ENCODE data around the gene CACNA1C.

The CACNA1C gene

GRCh38 chr12:2034633-2035430 lies 18.0 kb upstream of the CACNA1C start:
- in situ Hi-C loops (cut with HindIII; ENCODE audit: low sequenced_read_pairs) = no loop called here

GRCh38 chr12:2035431-2036055 lies 17.2 kb upstream of the CACNA1C start:
- in situ Hi-C loops (cut with HindIII; ENCODE audit: low sequenced_read_pairs) = no loop called here

GRCh38 chr12:2039034-2039433 lies 13.8 kb upstream of the CACNA1C start:
- in situ Hi-C loops (cut with HindIII; ENCODE audit: low sequenced_read_pairs) = no loop called here

GRCh38 chr12:2043054-2043453 lies 9.7 kb upstream of the CACNA1C start:
- in situ Hi-C loops (cut with HindIII; ENCODE audit: low sequenced_read_pairs) = no loop called here

- in situ Hi-C loops (cut with HindIII; ENCODE audit: low sequenced_read_pairs) = no loop called here
Observed at GRCh38 chr12:2044165-2044564, 8.6 kb upstream of the CACNA1C start.

- in situ Hi-C loops (cut with HindIII; ENCODE audit: low sequenced_read_pairs) = no loop called here
Observed at GRCh38 chr12:2046957-2047356, 5.8 kb upstream of the CACNA1C start.

- in situ Hi-C loops (cut with HindIII; ENCODE audit: low sequenced_read_pairs) = no loop called here
Observed at GRCh38 chr12:2047752-2048151, 5.0 kb upstream of the CACNA1C start.

- in situ Hi-C loops (cut with HindIII; ENCODE audit: low sequenced_read_pairs) = no loop called here
Observed at GRCh38 chr12:2049604-2050540, 2.9 kb upstream of the CACNA1C start.

GRCh38 chr12:2051700-2052621 lies 826 bp upstream of the CACNA1C start:
- in situ Hi-C loops (cut with HindIII; ENCODE audit: low sequenced_read_pairs) = no loop called here

- in situ Hi-C loops (cut with HindIII; ENCODE audit: low sequenced_read_pairs) = no loop called here
Observed at GRCh38 chr12:2053691-2054090, 904 bp downstream of the CACNA1C start.

- in situ Hi-C loops (cut with HindIII; ENCODE audit: low sequenced_read_pairs) = no loop called here
Observed at GRCh38 chr12:2054091-2055018, 1.6 kb downstream of the CACNA1C start.

GRCh38 chr12:2057041-2057794 lies 4.4 kb downstream of the CACNA1C start:
- in situ Hi-C loops (cut with HindIII; ENCODE audit: low sequenced_read_pairs) = no loop called here

GRCh38 chr12:2057795-2058408 lies 5.1 kb downstream of the CACNA1C start:
- in situ Hi-C loops (cut with HindIII; ENCODE audit: low sequenced_read_pairs) = no loop called here

- in situ Hi-C loops (cut with HindIII; ENCODE audit: low sequenced_read_pairs) = no loop called here
Observed at GRCh38 chr12:2058837-2059236, 6.0 kb downstream of the CACNA1C start.

- in situ Hi-C loops (cut with HindIII; ENCODE audit: low sequenced_read_pairs) = no loop called here
Observed at GRCh38 chr12:2061402-2061801, 8.6 kb downstream of the CACNA1C start.

- in situ Hi-C loops (cut with HindIII; ENCODE audit: low sequenced_read_pairs) = no loop called here
Observed at GRCh38 chr12:2064071-2064507, 11.3 kb downstream of the CACNA1C start.

GRCh38 chr12:2068653-2069052 lies 15.9 kb downstream of the CACNA1C start:
- in situ Hi-C loops (cut with HindIII; ENCODE audit: low sequenced_read_pairs) = no loop called here

GRCh38 chr12:2070440-2071045 lies 17.8 kb downstream of the CACNA1C start:
- in situ Hi-C loops (cut with HindIII; ENCODE audit: low sequenced_read_pairs) = no loop called here
